HUDEP-2 (cell line): ENCODE data around the gene MAFF.

Source experiments
- DNase-seq, 76 experiments: peaks; one replicate each; lab custom pipeline; 2025; ENCODE audit not compliant: unreplicated experiment in 76 of 76; lab: John Stamatoyannopoulos, UW

Gene MAFF

GRCh38 chr22:38201711-38202436 lies at the start of gene MAFF:
Gene MAFF, plus strand, starts transcription at chr22:38201994. Its CDS starts 11,860 bp downstream, at chr22:38213854.
- peak in 74 of 76 experiments; percentile 27 to 96 (median 89) for DNase-seq

GRCh38 chr22:38153821-38154562 lies 47.8 kb upstream of the MAFF start:
- peak in 25 of 76 experiments; percentile 12 to 48 (median 30) for DNase-seq

GRCh38 chr22:38154563-38154915 lies 47.3 kb upstream of the MAFF start:
- peak in 1 of 76 experiments; percentile 8 for DNase-seq

- DNase-seq = no peak
Measured at GRCh38 chr22:38155703-38156102, 46.1 kb upstream of the MAFF start.

- DNase-seq = no peak
Measured at GRCh38 chr22:38162881-38163843, 38.6 kb upstream of the MAFF start.

GRCh38 chr22:38163844-38164550 lies 37.8 kb upstream of the MAFF start:
- DNase-seq = peak in 33 of 76 experiments; percentile 13 to 84 (median 42)

- no peak for DNase-seq
Measured at GRCh38 chr22:38164551-38164918, 37.3 kb upstream of the MAFF start.

- DNase-seq = no peak
Measured at GRCh38 chr22:38165922-38166593, 35.7 kb upstream of the MAFF start.

GRCh38 chr22:38167988-38168407 lies 33.8 kb upstream of the MAFF start:
- no peak for DNase-seq

GRCh38 chr22:38169116-38169515 lies 32.7 kb upstream of the MAFF start:
- no peak for DNase-seq

- no peak for DNase-seq
Measured at GRCh38 chr22:38170469-38170868, 31.3 kb upstream of the MAFF start.

- peak in 3 of 76 experiments; percentile 12 to 20 (median 14) for DNase-seq
Measured at GRCh38 chr22:38171927-38172831, 29.6 kb upstream of the MAFF start.

GRCh38 chr22:38172832-38173640 lies 28.8 kb upstream of the MAFF start:
- peak in 2 of 76 experiments; percentile 18 to 21 for DNase-seq

- no peak for DNase-seq
Measured at GRCh38 chr22:38173641-38173906, 28.2 kb upstream of the MAFF start.

- no peak for DNase-seq
Measured at GRCh38 chr22:38174626-38175025, 27.2 kb upstream of the MAFF start.

GRCh38 chr22:38175206-38176118 lies 26.3 kb upstream of the MAFF start:
- no peak for DNase-seq

GRCh38 chr22:38176170-38176741 lies 25.5 kb upstream of the MAFF start:
- DNase-seq = peak in 5 of 76 experiments; percentile 4 to 22 (median 14)
